ENCODE data around the gene CNTNAP4.

Gene CNTNAP4

GRCh38 chr16:76309639-76310335 is 32.6 kb downstream of the CNTNAP4 start:
- Histone ChIP-seq H3K27me3 (no peaks in the 10 kb centered on the region), H3K9me3 (no peaks in the 10 kb centered on the region), H3K27ac (no peak overlapping the region), H3K4me1 (no peaks in the 10 kb centered on the region), H3K4me3 (no peak overlapping the region), H3K36me3 (no peaks in the 10 kb centered on the region)
- TF ChIP-seq CTCF (IDR thresholded peaks at IDR 0.05): no peak
- intact Hi-C loops (cut with DNase I; ENCODE audit: low total_unique reads): no loop called here
- DNase-seq: no peak

GRCh38 chr16:76311260-76311659 is 34.1 kb downstream of the CNTNAP4 start:
- intact Hi-C loops (cut with DNase I; ENCODE audit: low total_unique reads): no loop called here

GRCh38 chr16:76318565-76318964 is 41.4 kb downstream of the CNTNAP4 start:
- no peak for DNase-seq
- no peak overlapping the region for H3K27ac ChIP-seq
- no peaks in the 10 kb centered on the region for H3K36me3 ChIP-seq
- intact Hi-C loops (cut with DNase I; ENCODE audit: low total_unique reads): no loop called here
- H3K4me3 ChIP-seq: no peak overlapping the region
- no peaks in the 10 kb centered on the region for H3K4me1 ChIP-seq
- no peaks in the 10 kb centered on the region for H3K27me3 ChIP-seq
- no peak for TF ChIP-seq CTCF (IDR thresholded peaks at IDR 0.05)
- H3K9me3 ChIP-seq: no peaks in the 10 kb centered on the region

More at GRCh38 chr16:76311260-76311659, 34.1 kb downstream of the CNTNAP4 start:
- no peak overlapping the region for H3K4me3 ChIP-seq
- no peaks in the 10 kb centered on the region for H3K36me3 ChIP-seq
- H3K4me1 ChIP-seq: no peaks in the 10 kb centered on the region
- H3K9me3 ChIP-seq: no peaks in the 10 kb centered on the region
- no peak for DNase-seq
- no peaks in the 10 kb centered on the region for H3K27me3 ChIP-seq
- TF ChIP-seq CTCF (IDR thresholded peaks at IDR 0.05): no peak
- H3K27ac ChIP-seq: no peak overlapping the region

GRCh38 chr16:76329106-76329505 is 51.9 kb downstream of the CNTNAP4 start:
- no peak for DNase-seq
- intact Hi-C loops (cut with DNase I; ENCODE audit: low total_unique reads): no loop called here

GRCh38 chr16:76335180-76335974 is 58.2 kb downstream of the CNTNAP4 start:
- no peaks in the 10 kb centered on the region for H3K9me3 ChIP-seq
- no peak for TF ChIP-seq CTCF (IDR thresholded peaks at IDR 0.05)
- H3K4me3 ChIP-seq: no peak overlapping the region
- H3K27ac ChIP-seq: no peak overlapping the region
- no peak for DNase-seq
- H3K4me1 ChIP-seq: no peaks in the 10 kb centered on the region
- H3K36me3 ChIP-seq: no peaks in the 10 kb centered on the region
- intact Hi-C loops (cut with DNase I; ENCODE audit: low total_unique reads): no loop called here
- H3K27me3 ChIP-seq: no peaks in the 10 kb centered on the region

More at GRCh38 chr16:76329106-76329505, 51.9 kb downstream of the CNTNAP4 start:
- no peak overlapping the region for H3K4me3 ChIP-seq
- no peaks in the 10 kb centered on the region for H3K36me3 ChIP-seq
- no peak for TF ChIP-seq CTCF (IDR thresholded peaks at IDR 0.05)
- H3K4me1 ChIP-seq: no peaks in the 10 kb centered on the region
- no peaks in the 10 kb centered on the region for H3K9me3 ChIP-seq
- no peaks in the 10 kb centered on the region for H3K27me3 ChIP-seq
- no peak overlapping the region for H3K27ac ChIP-seq

All from tibial artery (tissue), 4 donors.